GM12892 (cell line): ENCODE measurements around the gene NHLRC1.

Source experiments
- POLR2A ChIP-seq: IDR thresholded peaks from 2 replicates; pipeline ENCODE4 v1.6.1; 2011; ENCODE audit warnings: low read depth, low read length, control low read depth
- POLR2AphosphoS5 ChIP-seq: IDR thresholded peaks from 2 replicates; pipeline ENCODE4 v1.6.1; 2011; ENCODE audit warnings: low read depth, low read length, control low read depth
- TAF1 ChIP-seq: IDR thresholded peaks from 2 replicates; pipeline ENCODE4 v1.6.1; 2011; ENCODE audit warnings: low read depth, mild to moderate bottlenecking, control low read depth, low read length, borderline replicate concordance

DNA sequence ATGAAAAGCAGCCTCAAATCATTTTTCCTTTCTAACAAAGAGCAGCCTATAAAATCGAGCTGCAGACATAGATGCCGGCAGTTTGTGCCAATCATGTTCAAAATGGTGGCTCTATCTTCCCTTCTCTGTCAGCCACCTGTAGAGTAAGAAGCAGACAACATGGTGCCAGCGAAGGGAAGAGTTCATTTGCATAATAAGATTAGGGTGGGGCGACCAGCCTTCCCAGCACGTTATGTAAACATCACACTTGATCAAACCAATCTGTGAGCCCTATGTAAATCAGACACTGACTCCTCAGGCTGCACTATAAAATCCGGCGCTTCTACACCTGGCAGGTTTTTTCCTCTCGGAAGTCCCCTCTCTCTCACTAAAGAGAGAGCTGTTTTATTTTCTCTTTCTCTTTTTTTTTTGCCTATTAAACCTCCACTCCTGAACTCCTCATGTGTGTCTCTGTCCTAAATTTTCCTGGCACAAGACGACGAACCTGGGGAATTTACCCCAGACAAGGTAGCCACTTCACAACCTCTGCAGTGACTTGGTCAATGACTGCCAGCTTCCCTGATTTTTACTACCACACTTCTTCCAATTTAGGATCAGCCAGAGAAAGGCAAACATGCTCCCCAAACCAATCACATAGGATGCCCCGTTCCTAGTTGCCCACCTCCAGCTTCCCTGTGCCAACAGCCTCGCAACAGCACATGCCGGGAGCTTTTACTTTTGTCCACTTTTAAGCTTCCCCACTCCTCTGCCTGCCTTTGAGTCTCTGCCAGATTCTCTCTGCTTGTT lies 19.5 kb upstream of the NHLRC1 start:
- TF ChIP-seq POLR2A (no peak), POLR2AphosphoS5 (no peak), TAF1 (no peak)
